Pulmonary artery endothelial cell (primary cell): ENCODE data around the gene PTPN3. TPM values are rescaled to one million over a fixed set of nuclear protein-coding genes. Genes with fewer than 3 reads are reported as not detected.

Experiments used
- DNase-seq: peaks from one replicate; pipeline ENCODE4 v3.0.0-alpha.2; 2011; ENCODE audit warnings: low read depth, low spot score
- total RNA-seq: library from RNA; depleted of rRNA; stranded (reverse); fragments of >200 nt; gene quantifications from 2 replicates; pipeline ENCODE4 v1.2.3, GENCODE V29; 2014

PTPN3 gene
- total RNA-seq, 1 donor from 2014 or later: 1.1 TPM

GRCh38 chr9:109506097-109506712 is 8.1 kb upstream of the PTPN3 start:
- no peak for DNase-seq

GRCh38 chr9:109504689-109505088 is 6.6 kb upstream of the PTPN3 start:
- DNase-seq: no peak

GRCh38 chr9:109500421-109500974 is 2.4 kb upstream of the PTPN3 start:
- DNase-seq: no peak

- DNase-seq: no peak
These were observed 1.7 kb upstream of the PTPN3 start for GRCh38 chr9:109499631-109500410.

- DNase-seq: no peak
These were observed 1.1 kb upstream of the PTPN3 start for GRCh38 chr9:109499093-109499630.

GRCh38 chr9:109497226-109498153 is 617 bp downstream of the PTPN3 start:
- no peak for DNase-seq

GRCh38 chr9:109496841-109497225 is 1.3 kb downstream of the PTPN3 start:
- DNase-seq: no peak

- DNase-seq: no peak
These were observed 1.9 kb downstream of the PTPN3 start for GRCh38 chr9:109496218-109496617.

GRCh38 chr9:109493648-109494047 is 4.5 kb downstream of the PTPN3 start:
- no peak for DNase-seq

GRCh38 chr9:109491590-109491989 is 6.5 kb downstream of the PTPN3 start:
- DNase-seq: no peak

GRCh38 chr9:109488791-109489492 is 9.2 kb downstream of the PTPN3 start:
- no peak for DNase-seq

GRCh38 chr9:109488351-109488750 is 9.8 kb downstream of the PTPN3 start:
- no peak for DNase-seq

- DNase-seq: no peak
These were observed 10.9 kb downstream of the PTPN3 start for GRCh38 chr9:109487247-109487646.

GRCh38 chr9:109483744-109484429 is 14.2 kb downstream of the PTPN3 start:
- no peak for DNase-seq

- DNase-seq: no peak
These were observed 15.7 kb downstream of the PTPN3 start for GRCh38 chr9:109482391-109482916.

- no peak for DNase-seq
These were observed 16.3 kb downstream of the PTPN3 start for GRCh38 chr9:109481856-109482255.

- DNase-seq: no peak
These were observed 18.3 kb downstream of the PTPN3 start for GRCh38 chr9:109479822-109480221.

- no peak for DNase-seq
These were observed 19.3 kb downstream of the PTPN3 start for GRCh38 chr9:109478665-109479380.

- DNase-seq: no peak
These were observed 20.0 kb downstream of the PTPN3 start for GRCh38 chr9:109478051-109478563.
